A549 treated with Hydrocortisone at 1 μM for 4 hours (cell line): Measurements from ENCODE around the gene RPLP2. TPM values are rescaled to one million over a fixed set of nuclear protein-coding genes. Genes with fewer than 3 reads are reported as not detected.

Experiments
- total RNA-seq: library from RNA; stranded (reverse); fragments of 200-300 nt; extraction: Qiagen RNA extraction; gene quantifications from 5 replicates; pipeline ENCODE4 v1.2.3, GENCODE V29; 2022

Gene RPLP2
- 1,408 to 2,641 TPM (median 2,478 TPM) in 5 replicates for total RNA-seq

GRCh38 chr11:809287-810039 lies at the start of gene RPLP2:
RPLP2 (plus strand) TSS chr11:809967; CDS start chr11:810235, 268 bp downstream.

GRCh38 chr11:777288-778255 lies 32.2 kb upstream of the RPLP2 start, which contains the start of gene GATD1:
GATD1 (minus strand) TSS chr11:777487; CDS start chr11:777462, 25 bp downstream.

GRCh38 chr11:789943-790342 lies 19.8 kb upstream of the RPLP2 start, which contains the start of gene CEND1:
CEND1 (minus strand) TSS chr11:790090; CDS start chr11:788576, 1,514 bp downstream.

GRCh38 chr11:798093-798713 lies 11.6 kb upstream of the RPLP2 start, which contains the start of gene SLC25A22:
SLC25A22 (minus strand) TSS chr11:798281; CDS start chr11:795006, 3,275 bp downstream.

GRCh38 chr11:818396-819128 lies 8.8 kb downstream of the RPLP2 start, which contains the start of gene PNPLA2:
PNPLA2 (plus strand) TSS chr11:818914; CDS start chr11:819719, 805 bp downstream.

GRCh38 chr11:827897-828192 lies 18.1 kb downstream of the RPLP2 start, which contains the start of gene CRACR2B:
CRACR2B (plus strand) TSS chr11:827919; CDS start chr11:828608, 689 bp downstream.

GRCh38 chr11:832529-833113 lies 22.9 kb downstream of the RPLP2 start, which contains the start of gene CD151:
CD151 (plus strand) TSS chr11:832952; CDS start chr11:836070, 3,118 bp downstream.

GRCh38 chr11:842370-843002 lies 32.7 kb downstream of the RPLP2 start, which contains the start of the genes POLR2L and TSPAN4:
POLR2L (minus strand) TSS chr11:842529; CDS start chr11:842508, 21 bp downstream.
TSPAN4 (plus strand) TSS chr11:842852; CDS start chr11:850305, 7,453 bp downstream.

Other genes starting within 250 kb of the RPLP2 start
- 1.9 to 2.8 TPM (median 2.7 TPM) in 5 replicates for gene LMNTD2, start 249.2 kb upstream of the RPLP2 start, total RNA-seq
- 50.5 to 64.1 TPM (median 51.3 TPM) in 5 replicates for gene RASSF7, start 249.0 kb upstream of the RPLP2 start, total RNA-seq
- gene PHRF1, start 233.5 kb upstream of the RPLP2 start, total RNA-seq, result 34.9 to 36.8 TPM (median 35.7 TPM) in 5 replicates
- 6.2 to 7.7 TPM (median 6.8 TPM) in 5 replicates for gene IRF7, start 194.0 kb upstream of the RPLP2 start, total RNA-seq
- 0.03 to 0.13 TPM (median 0.03 TPM) in 3 of 5 replicates, not detected in the others for gene CDHR5, start 185.0 kb upstream of the RPLP2 start, total RNA-seq
- not detected in 5 replicates for gene SCT, start 182.8 kb upstream of the RPLP2 start, total RNA-seq
- gene DRD4, start 172.7 kb upstream of the RPLP2 start, total RNA-seq, result 0.10 to 0.31 TPM (median 0.22 TPM) in 5 replicates
- gene DEAF1, start 114.7 kb upstream of the RPLP2 start, total RNA-seq, result 29.4 to 37.4 TPM (median 34.6 TPM) in 5 replicates
- gene TMEM80, start 114.2 kb upstream of the RPLP2 start, total RNA-seq, result 8.8 to 11.2 TPM (median 11.0 TPM) in 5 replicates
- 86.6 to 123 TPM (median 114 TPM) in 5 replicates for gene EPS8L2, start 103.7 kb upstream of the RPLP2 start, total RNA-seq
- 392 to 415 TPM (median 399 TPM) in 5 replicates for gene TALDO1, start 62.5 kb upstream of the RPLP2 start, total RNA-seq
- 37.2 to 46.9 TPM (median 43.5 TPM) in 5 replicates for gene GATD1, start 32.5 kb upstream of the RPLP2 start, total RNA-seq
- gene CEND1, start 19.9 kb upstream of the RPLP2 start, total RNA-seq, result 1.4 to 2.8 TPM (median 2.4 TPM) in 5 replicates
- gene SLC25A22, start 11.7 kb upstream of the RPLP2 start, total RNA-seq, result 27.4 to 34.4 TPM (median 31.1 TPM) in 5 replicates
- 10.1 to 14.2 TPM (median 13.5 TPM) in 5 replicates for gene PIDD1, start 4.7 kb upstream of the RPLP2 start, total RNA-seq
- 37.4 to 59.4 TPM (median 57.4 TPM) in 5 replicates for gene PNPLA2, start 8.9 kb downstream of the RPLP2 start, total RNA-seq
- 3.0 to 6.3 TPM (median 5.7 TPM) in 5 replicates for gene CRACR2B, start 18.0 kb downstream of the RPLP2 start, total RNA-seq
- 809 to 892 TPM (median 846 TPM) in 5 replicates for gene CD151, start 23.0 kb downstream of the RPLP2 start, total RNA-seq
- 474 to 756 TPM (median 614 TPM) in 5 replicates for gene POLR2L, start 32.6 kb downstream of the RPLP2 start, total RNA-seq
- gene TSPAN4, start 32.9 kb downstream of the RPLP2 start, total RNA-seq, result 139 to 194 TPM (median 190 TPM) in 5 replicates
- gene CHID1, start 100.8 kb downstream of the RPLP2 start, total RNA-seq, result 69.2 to 82.1 TPM (median 73.1 TPM) in 5 replicates
- 31.5 to 37.2 TPM (median 34.2 TPM) in 5 replicates for gene AP2A2, start 115.9 kb downstream of the RPLP2 start, total RNA-seq
- not detected in 5 replicates for gene MUC6, start 226.8 kb downstream of the RPLP2 start, total RNA-seq